Measurements from ENCODE around the gene OGDH. TPM values are rescaled to one million over a fixed set of nuclear protein-coding genes. Genes with fewer than 3 reads are reported as not detected.

Gene OGDH
- total RNA-seq, 4 donors from 2014 or later = 74.0 to 160 (median 143) TPM

GRCh38 chr7:44712012-44712411 is 105.6 kb downstream of the OGDH start:
- H3K4me3 ChIP-seq = no peak overlapping the region
- in situ Hi-C loops (cut with MboI; ENCODE audit: low pct_ligation_motif_present in 1 of 4, low pct_unique_long_range_greater_than_20kb in 1 of 4, low sequenced_read_pairs in 3 of 4) = no loop called here
- H3K4me1 ChIP-seq = no peaks in the 10 kb centered on the region
- peaks cover 0 to 27% (median 5%) of the 10 kb centered on the region in 4 donors for H3K36me3 ChIP-seq
- DNase-seq = no peak
- no peaks in the 10 kb centered on the region for H3K9me3 ChIP-seq
- TF ChIP-seq CTCF (IDR thresholded peaks at IDR 0.05) (no peak), POLR2AphosphoS5 (IDR thresholded peaks at IDR 0.05) (no peak)
- WGBS, 2 donors (ENCODE audit: low coverage in 1 of 2) = 48 to 60% methylated on average over 4 to 5 of the region's 5 CpGs
- intact Hi-C loops (cut with DNase I; ENCODE audit: low total_unique reads) = no loop called here
- H3K27me3 ChIP-seq = no peaks in the 10 kb centered on the region
- no peak overlapping the region for H3K27ac ChIP-seq

DNA sequence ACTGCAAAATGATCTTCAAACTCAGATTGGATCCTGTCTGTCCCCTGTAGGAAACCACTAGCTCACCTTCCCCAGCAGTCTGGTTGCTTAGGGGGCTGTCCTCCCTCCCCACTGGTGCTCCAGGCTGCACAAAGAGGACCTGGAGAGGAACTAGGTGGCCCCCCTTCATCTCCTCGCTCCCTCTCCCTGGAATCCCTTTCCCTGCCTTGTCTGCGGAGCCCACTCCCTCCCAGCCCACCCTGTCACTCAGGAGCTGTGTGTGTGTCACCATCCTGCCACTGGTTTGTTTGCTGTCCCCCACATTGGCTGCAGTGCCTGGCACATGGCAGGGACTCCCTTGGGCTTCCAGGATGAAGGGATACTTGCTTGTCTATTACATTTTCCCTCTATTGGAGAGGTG is 106.7 kb downstream of the OGDH start:
- H3K27ac ChIP-seq = no peak overlapping the region
- H3K36me3 ChIP-seq = peaks cover 0 to 16% (median 2%) of the 10 kb centered on the region in 4 donors
- H3K4me1 ChIP-seq = no peaks in the 10 kb centered on the region
- in situ Hi-C loops (cut with MboI; ENCODE audit: low pct_ligation_motif_present in 1 of 4, low pct_unique_long_range_greater_than_20kb in 1 of 4, low sequenced_read_pairs in 3 of 4) = no loop called here
- no peak for DNase-seq
- intact Hi-C loops (cut with DNase I; ENCODE audit: low total_unique reads) = no loop called here
- no peak for TF ChIP-seq POLR2AphosphoS5 (IDR thresholded peaks at IDR 0.05)
- TF ChIP-seq EP300 (IDR thresholded peaks at IDR 0.05; ENCODE audit: low read depth) = no peak
- no peak for TF ChIP-seq POLR2A (IDR thresholded peaks at IDR 0.05)
- TF ChIP-seq CTCF (IDR thresholded peaks at IDR 0.05) = no peak
- WGBS, 2 donors (ENCODE audit: low coverage in 1 of 2) = 91% methylated on average over 2 of the region's 2 CpGs; no CpG with 5 or more reads in 1 of the 2 donors
- no peaks in the 10 kb centered on the region for H3K9me3 ChIP-seq
- no peak overlapping the region for H3K4me3 ChIP-seq
- H3K27me3 ChIP-seq = no peaks in the 10 kb centered on the region

DNA sequence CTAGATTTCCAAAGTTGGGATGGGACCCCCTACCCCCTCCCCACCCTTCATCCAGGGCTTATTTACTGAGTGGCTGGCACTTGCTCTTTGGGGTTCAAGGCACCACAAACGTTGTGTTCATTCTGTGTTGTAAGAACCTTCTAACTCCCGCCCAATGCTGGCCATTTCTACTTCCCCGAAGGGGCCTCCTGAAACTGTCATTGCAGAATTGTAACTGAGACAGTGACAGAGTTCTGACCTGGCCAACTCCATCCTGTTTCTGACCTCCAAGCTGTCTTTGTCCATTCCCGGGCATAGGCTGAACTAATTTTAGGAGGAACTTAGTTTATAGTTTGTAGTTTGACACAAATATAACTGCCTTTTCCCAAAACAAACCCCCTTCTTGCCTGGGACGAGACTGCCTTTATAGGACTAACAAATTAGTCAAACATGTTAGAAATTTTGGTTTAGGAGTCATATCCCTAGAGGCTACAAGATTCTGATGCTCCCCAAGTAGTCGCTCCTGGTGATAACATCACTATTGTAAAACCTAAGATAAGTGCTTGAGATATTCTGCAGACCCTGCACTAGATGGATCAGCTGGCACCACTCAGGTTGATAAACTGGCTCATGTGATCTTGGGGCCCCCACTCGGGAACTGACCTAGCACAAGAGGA is 107.4 kb downstream of the OGDH start:
- no peak for DNase-seq
- H3K27me3 ChIP-seq = no peaks in the 10 kb centered on the region
- H3K4me3 ChIP-seq = no peak overlapping the region
- TF ChIP-seq POLR2AphosphoS5 (IDR thresholded peaks at IDR 0.05) (no peak), EP300 (IDR thresholded peaks at IDR 0.05; ENCODE audit: low read depth) (no peak), POLR2A (IDR thresholded peaks at IDR 0.05) (no peak), CTCF (IDR thresholded peaks at IDR 0.05) (no peak)
- WGBS, 2 donors (ENCODE audit: low coverage in 1 of 2) = 71% methylated on average over 7 of the region's 7 CpGs; no CpG with 5 or more reads in 1 of the 2 donors
- intact Hi-C loops (cut with DNase I; ENCODE audit: low total_unique reads) (no loop called here), in situ Hi-C loops (cut with MboI; ENCODE audit: low pct_ligation_motif_present in 1 of 4, low pct_unique_long_range_greater_than_20kb in 1 of 4, low sequenced_read_pairs in 3 of 4) (no loop called here)
- H3K36me3 ChIP-seq = peaks cover 0 to 11% (median 2%) of the 10 kb centered on the region in 4 donors
- no peak overlapping the region for H3K27ac ChIP-seq
- H3K4me1 ChIP-seq = no peaks in the 10 kb centered on the region
- H3K9me3 ChIP-seq = no peaks in the 10 kb centered on the region

- TF ChIP-seq POLR2AphosphoS5 (IDR thresholded peaks at IDR 0.05) (no peak), CTCF (IDR thresholded peaks at IDR 0.05) (no peak)
- no peaks in the 10 kb centered on the region for H3K27me3 ChIP-seq
- no peaks in the 10 kb centered on the region for H3K36me3 ChIP-seq
- no peak overlapping the region for H3K27ac ChIP-seq
- in situ Hi-C loops (cut with MboI; ENCODE audit: low pct_ligation_motif_present in 1 of 4, low pct_unique_long_range_greater_than_20kb in 1 of 4, low sequenced_read_pairs in 3 of 4) = no loop called here
- DNase-seq = no peak
- WGBS, 2 donors (ENCODE audit: low coverage in 1 of 2) = 96 to 100% methylated on average over 3 of the region's 3 CpGs
- H3K9me3 ChIP-seq = no peaks in the 10 kb centered on the region
- intact Hi-C loops (cut with DNase I; ENCODE audit: low total_unique reads) = no loop called here
- H3K4me3 ChIP-seq = no peak overlapping the region
- no peaks in the 10 kb centered on the region for H3K4me1 ChIP-seq
Measured at GRCh38 chr7:44716205-44716604, 109.8 kb downstream of the OGDH start.

Measured in transverse colon (tissue), 4 donors.